Activated naive CD8-positive, alpha-beta T cell treated with anti-CD3 and anti-CD28 coated beads, Interleukin-2, amount 10 ng/mL, durations not matched to agents 7 days and 5 days (primary cell): ENCODE measurements around the gene COA6. TPM values are rescaled to one million over a fixed set of nuclear protein-coding genes. Genes with fewer than 3 reads are reported as not detected.
"Not testable (repeated sequence)": the region's sequence is repeated elsewhere in the genome, so short reads cannot be mapped to it uniquely, and the experiment has no call there.

Experiments
- ATAC-seq: fragments of 150-1000 bp; cut with Tn5 transposase; one replicate; pipeline ENCODE4 v1.10.0; 2021; ENCODE audit warnings: low read depth, moderate library complexity
- POLR2A ChIA-PET: fragments of 350-600 bp; sonication (Branson Sonifier 250); formaldehyde crosslinking; loops from one replicate; lab custom pipeline; 2021; ENCODE audit warnings: antibody characterized with exemption; lab: Charles Lee
- DNase-seq: peaks from one replicate; pipeline ENCODE4 v3.0.0; 2021
- H3K27ac Mint-ChIP-seq: one replicate; pipeline ENCODE4 v1.8.0; 2022; ENCODE audit warnings: mild to moderate bottlenecking, mixed read lengths
- H3K27me3 Mint-ChIP-seq: one replicate; pipeline ENCODE4 v1.8.0; 2022; ENCODE audit warnings: mild to moderate bottlenecking, moderate library complexity, mixed read lengths
- H3K36me3 Mint-ChIP-seq: one replicate; pipeline ENCODE4 v1.8.0; 2021; ENCODE audit warnings: mild to moderate bottlenecking, mixed read lengths
- H3K4me1 Mint-ChIP-seq: one replicate; pipeline ENCODE4 v1.8.0; 2021; ENCODE audit warnings: mixed read lengths
- H3K4me3 Mint-ChIP-seq: one replicate; pipeline ENCODE4 v1.8.0; 2022; ENCODE audit warnings: mild to moderate bottlenecking, moderate library complexity, mixed read lengths
- H3K9me3 Mint-ChIP-seq: one replicate; pipeline ENCODE4 v1.8.0; 2021; ENCODE audit warnings: mixed read lengths
- total RNA-seq, 2 experiments: library from RNA; stranded (reverse); gene quantifications; one replicate each; pipeline ENCODE4 v1.2.3, GENCODE V29; 2021

Gene COA6
- total RNA-seq, 2 experiments from 2014 or later = 27.6 to 32.0 TPM

DNA sequence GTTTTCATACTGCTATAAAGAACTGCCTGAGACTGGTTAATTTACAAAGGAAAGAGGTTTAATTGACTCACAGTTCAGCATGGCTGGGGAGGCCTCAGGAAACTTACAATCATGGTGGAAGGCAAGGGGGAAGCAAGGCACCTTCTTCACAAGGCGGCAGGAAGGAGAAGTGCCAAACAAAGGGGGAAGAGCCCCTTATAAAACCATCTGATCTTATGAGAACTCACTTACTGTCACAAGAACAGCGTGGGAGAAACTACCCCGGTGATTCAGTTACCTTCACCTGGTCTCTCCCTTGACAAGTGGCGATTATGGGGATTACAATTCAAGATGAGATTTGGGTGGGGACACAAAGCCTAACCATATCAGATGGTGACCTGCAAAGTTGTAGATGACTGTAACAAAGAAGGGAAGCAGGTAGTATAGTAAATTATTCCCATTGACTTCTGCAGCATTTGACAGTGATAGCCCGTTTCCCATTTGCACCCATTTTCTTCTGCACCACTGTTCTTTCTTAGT is 6.4 kb downstream of the COA6 start:
- H3K27me3 Mint-ChIP-seq, ATAC-seq, H3K4me3 Mint-ChIP-seq, H3K27ac Mint-ChIP-seq, POLR2A ChIA-PET, H3K9me3 Mint-ChIP-seq, DNase-seq: not testable (repeated sequence)
- peaks cover 53% of the 10 kb centered on the region for H3K36me3 Mint-ChIP-seq
- H3K4me1 Mint-ChIP-seq = peaks cover 23% of the 10 kb centered on the region

DNA sequence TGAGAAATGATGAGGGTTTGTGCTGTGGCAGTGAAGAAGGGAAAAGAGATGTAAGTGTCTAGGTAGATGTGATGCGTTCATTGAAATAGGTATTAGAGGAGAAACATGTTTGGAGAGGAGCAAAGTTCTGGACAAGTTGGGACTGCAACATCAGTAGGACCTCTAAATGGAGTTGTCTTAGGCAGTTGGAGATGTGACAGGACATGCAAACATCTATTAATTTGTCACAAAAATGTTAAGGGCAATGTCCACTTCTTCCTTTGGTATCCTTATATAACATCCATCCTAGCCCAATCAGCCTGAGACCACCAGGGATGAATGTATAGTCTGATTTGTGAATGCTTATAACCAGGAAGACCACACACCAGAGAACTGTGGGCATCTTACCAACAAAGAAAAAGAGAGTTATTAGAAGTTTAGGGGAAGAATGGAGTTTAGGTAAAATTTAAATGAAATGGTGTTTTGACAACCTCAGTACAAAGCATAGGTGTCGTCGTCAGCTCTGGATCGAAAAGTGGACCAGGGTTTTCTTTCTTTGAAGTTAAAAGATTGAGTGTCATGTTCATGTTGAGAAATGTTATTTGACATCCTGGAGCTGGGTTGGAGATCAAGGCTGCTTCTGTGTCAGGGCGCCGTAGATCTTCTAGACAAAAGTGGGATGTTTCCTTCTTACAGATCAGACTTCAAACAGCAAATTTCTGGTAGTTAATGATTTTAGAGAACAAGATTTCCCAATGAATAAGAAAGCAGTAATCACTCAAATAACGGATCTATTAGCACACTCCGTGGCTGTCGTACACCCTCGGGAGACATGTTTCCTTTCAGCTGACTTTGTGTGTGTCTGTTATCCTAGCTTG is 8.7 kb downstream of the COA6 start:
- no peaks in the 10 kb centered on the region for H3K27me3 Mint-ChIP-seq
- no peak for DNase-seq
- no peak overlapping the region for H3K4me3 Mint-ChIP-seq
- ATAC-seq = no peak
- no peak overlapping the region for H3K27ac Mint-ChIP-seq
- POLR2A ChIA-PET = no interaction called here
- peaks cover 8% of the 10 kb centered on the region for H3K9me3 Mint-ChIP-seq
- H3K4me1 Mint-ChIP-seq = peaks cover 10% of the 10 kb centered on the region
- H3K36me3 Mint-ChIP-seq = peaks cover 53% of the 10 kb centered on the region

DNA sequence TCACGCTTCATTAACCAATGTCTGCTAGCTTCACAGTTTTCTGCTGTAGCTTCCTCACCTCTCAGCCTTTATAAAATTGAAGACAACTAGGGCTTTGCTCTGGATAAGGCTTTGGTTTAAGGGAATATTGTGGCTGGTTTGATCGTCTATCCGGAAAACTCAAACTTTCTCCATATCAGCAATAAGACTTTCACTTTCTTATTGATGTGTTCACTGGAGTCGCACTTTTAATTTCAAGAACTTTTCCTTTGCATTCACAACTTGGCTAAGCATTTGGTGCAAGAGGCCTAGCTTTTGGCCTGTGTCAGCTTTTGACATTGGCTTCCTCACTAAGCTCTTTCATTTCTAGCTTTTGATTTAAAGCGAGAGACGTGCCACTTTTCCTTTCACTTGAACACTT is 12.9 kb downstream of the COA6 start:
- peaks cover 3% of the 10 kb centered on the region for H3K4me1 Mint-ChIP-seq
- H3K27me3 Mint-ChIP-seq = no peaks in the 10 kb centered on the region
- no peak for ATAC-seq
- no peaks in the 10 kb centered on the region for H3K9me3 Mint-ChIP-seq
- POLR2A ChIA-PET = no interaction called here
- no peak overlapping the region for H3K27ac Mint-ChIP-seq
- H3K36me3 Mint-ChIP-seq = peaks cover 29% of the 10 kb centered on the region
- DNase-seq = no peak
- no peak overlapping the region for H3K4me3 Mint-ChIP-seq

DNA sequence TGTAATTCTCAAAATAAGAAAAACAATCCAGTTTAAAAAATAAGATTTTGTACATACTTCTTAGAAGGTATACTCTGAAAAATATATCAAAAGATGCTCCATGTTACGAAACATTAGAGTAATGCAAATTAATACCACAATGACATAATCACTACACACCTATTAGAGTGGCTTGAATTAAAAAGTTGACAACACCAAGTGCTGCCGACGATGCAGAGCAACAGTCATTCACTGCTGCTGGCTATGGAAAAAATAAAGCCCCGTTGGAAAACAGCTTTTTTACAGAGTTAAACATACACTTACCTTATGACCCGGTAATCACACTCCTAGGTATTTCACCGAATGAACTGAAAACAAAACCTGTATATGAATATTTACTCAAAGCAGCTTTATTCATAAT is 14.8 kb downstream of the COA6 start:
- ATAC-seq = no peak
- Mint-ChIP-seq H3K4me3 (no peak overlapping the region), H3K27me3 (no peaks in the 10 kb centered on the region), H3K4me1 (peaks cover 2% of the 10 kb centered on the region), H3K9me3 (no peaks in the 10 kb centered on the region), H3K27ac (no peak overlapping the region), H3K36me3 (peaks cover 26% of the 10 kb centered on the region)
- DNase-seq = no peak
- POLR2A ChIA-PET = no interaction called here

DNA sequence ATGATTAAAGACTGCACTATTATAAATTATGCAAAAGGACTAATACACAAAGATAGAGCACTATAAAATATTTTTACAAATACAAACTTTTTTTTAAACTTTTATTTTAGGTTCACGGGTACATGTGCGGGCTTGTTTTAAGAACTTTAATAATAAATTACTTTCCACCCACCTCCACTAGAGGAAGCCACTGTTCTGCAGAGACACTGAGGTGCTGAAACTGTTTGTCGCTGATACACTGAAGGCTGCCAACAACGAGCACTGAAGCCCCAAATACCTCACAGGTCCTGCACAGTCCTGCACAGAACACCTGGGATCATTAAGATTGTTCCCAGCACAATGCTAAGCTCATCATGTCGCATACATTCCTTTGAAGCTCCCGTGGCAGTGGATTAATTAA is 19.9 kb downstream of the COA6 start:
- H3K27me3 Mint-ChIP-seq = no peaks in the 10 kb centered on the region
- POLR2A ChIA-PET = no interaction called here
- ATAC-seq (no peak), DNase-seq (no peak)
- no peaks in the 10 kb centered on the region for H3K9me3 Mint-ChIP-seq
- H3K27ac Mint-ChIP-seq = no peak overlapping the region
- H3K4me1 Mint-ChIP-seq = peaks cover 4% of the 10 kb centered on the region
- no peak overlapping the region for H3K4me3 Mint-ChIP-seq
- H3K36me3 Mint-ChIP-seq = peaks cover 18% of the 10 kb centered on the region

DNA sequence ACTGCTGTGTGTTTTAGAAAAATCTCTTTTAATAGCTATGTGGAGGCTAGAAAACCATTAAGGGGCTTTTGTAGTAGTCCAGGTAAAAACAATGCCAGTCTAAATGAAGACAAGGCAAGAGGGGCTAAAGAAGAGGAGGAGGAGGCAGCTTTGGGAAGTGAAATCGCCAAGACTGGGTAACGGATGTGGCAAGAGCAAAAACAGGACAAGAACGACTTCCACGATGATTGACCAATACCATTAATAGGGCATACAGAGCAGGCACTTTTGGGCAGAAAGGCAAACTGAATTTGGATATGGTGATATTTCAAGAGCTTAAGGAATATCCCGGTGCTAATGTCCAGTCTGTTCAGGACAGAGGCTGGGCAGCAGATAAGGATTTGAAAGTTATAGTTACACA is 22.0 kb downstream of the COA6 start:
- Mint-ChIP-seq H3K4me3 (no peak overlapping the region), H3K9me3 (no peaks in the 10 kb centered on the region), H3K27ac (peak overlapping the region; percentile 35), H3K4me1 (peaks cover 14% of the 10 kb centered on the region), H3K36me3 (peaks cover 14% of the 10 kb centered on the region), H3K27me3 (no peaks in the 10 kb centered on the region)
- no peak for DNase-seq
- ATAC-seq = no peak
- POLR2A ChIA-PET = interaction anchor here (0.5 kb wide), 1 partner anchor 19 kb away, joined by 3 read pairs; no protein-coding TSS in a partner anchor

DNA sequence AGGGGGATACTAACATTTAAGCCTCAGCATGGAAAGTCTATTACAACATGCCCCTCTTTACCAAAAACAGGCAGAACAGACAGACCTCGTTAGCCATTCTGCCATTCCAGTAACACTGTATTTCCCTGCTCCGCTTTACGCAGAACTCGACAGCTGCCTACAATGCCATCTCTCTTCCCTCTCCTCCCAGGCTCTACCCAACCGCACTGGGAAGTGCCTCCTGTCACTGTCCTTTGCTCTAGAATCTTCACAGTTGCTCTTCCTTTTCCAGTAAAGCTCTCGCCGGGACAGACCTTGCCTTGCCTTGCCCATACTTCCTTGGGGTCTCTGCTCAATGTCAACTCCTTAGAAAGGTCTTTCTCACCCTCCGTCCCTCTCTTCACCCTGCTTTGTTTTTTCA is 22.8 kb downstream of the COA6 start:
- DNase-seq (no peak), ATAC-seq (no peak)
- POLR2A ChIA-PET = no interaction called here
- Mint-ChIP-seq H3K36me3 (peaks cover 14% of the 10 kb centered on the region), H3K9me3 (no peaks in the 10 kb centered on the region), H3K4me1 (peaks cover 19% of the 10 kb centered on the region), H3K4me3 (no peak overlapping the region), H3K27me3 (no peaks in the 10 kb centered on the region), H3K27ac (no peak overlapping the region)

DNA sequence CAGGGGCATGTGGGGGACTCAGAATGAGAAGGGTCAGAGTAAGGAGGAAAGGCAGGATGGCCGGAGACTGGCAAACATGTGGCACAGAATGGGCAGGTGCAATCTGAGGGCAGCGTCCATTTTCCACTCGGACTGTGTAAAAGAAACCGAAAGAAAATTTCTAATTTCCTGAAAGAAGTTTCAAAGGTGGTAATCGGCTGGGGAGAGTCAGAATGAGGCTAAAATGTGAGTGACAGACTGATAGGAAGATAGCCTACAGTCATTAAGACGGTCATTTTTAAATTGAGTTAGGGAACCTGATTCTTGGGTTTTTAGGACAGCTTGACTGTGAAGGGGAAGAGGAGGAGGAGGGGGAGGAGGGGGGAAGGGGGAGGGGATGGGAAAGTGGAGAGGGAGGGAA is 23.6 kb downstream of the COA6 start:
- peaks cover 11% of the 10 kb centered on the region for H3K36me3 Mint-ChIP-seq
- DNase-seq = no peak
- no peak overlapping the region for H3K4me3 Mint-ChIP-seq
- POLR2A ChIA-PET = no interaction called here
- peaks cover 26% of the 10 kb centered on the region for H3K4me1 Mint-ChIP-seq
- H3K27ac Mint-ChIP-seq = peak overlapping the region; percentile 62
- ATAC-seq = no peak
- H3K27me3 Mint-ChIP-seq = no peaks in the 10 kb centered on the region
- H3K9me3 Mint-ChIP-seq = no peaks in the 10 kb centered on the region

DNA sequence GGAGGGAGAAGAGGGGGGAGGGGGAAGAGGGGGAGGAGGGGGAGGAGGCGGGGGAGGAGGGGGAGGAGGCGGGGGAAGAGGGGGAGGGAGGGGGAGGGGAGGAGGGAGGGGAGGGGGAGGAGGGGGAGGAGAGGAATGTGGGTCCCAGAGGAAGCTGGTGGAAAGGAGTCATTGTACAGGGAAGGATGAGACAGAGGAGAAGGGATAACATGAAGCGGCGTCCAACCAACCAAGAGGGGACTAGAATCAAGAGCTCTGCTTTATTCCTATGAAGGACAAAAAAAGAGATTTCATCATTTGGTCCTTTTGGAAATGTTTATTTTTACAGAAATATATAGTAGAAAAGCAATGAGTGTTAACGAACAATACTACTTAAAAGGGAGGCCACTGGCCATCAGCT is 24.5 kb downstream of the COA6 start:
- Mint-ChIP-seq H3K9me3 (no peaks in the 10 kb centered on the region), H3K27ac (no peak overlapping the region), H3K27me3 (no peaks in the 10 kb centered on the region), H3K4me1 (peaks cover 29% of the 10 kb centered on the region), H3K4me3 (no peak overlapping the region), H3K36me3 (peaks cover 10% of the 10 kb centered on the region)
- DNase-seq (no peak), ATAC-seq (no peak)
- POLR2A ChIA-PET = interaction anchor here (0.6 kb wide), 2 partner anchors 331 to 992 kb away, joined by 3 read pairs; no protein-coding TSS in a partner anchor

DNA sequence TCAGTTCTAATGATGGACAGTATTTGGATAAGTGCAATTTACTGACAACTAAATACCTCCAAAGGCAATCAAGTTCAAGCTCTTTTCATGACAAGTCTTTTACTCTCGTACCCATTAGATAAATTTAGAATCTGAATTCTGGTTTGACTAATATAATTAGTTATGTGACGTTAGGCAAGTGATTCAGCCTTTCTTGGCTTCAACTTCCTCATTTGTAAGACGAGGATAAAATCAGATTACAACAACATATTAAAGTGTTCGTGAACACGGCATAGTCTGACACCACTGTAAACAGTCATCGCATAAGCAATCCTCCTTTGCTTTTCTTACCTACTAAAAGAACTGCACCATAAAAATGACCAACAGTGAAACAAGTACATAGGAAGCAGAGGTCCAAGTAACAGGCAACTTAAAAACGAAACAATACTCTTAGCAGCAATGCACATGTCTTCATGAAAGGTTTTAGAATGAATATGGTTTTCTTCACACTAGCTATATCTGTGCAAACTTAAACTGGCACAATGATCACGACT is 25.7 kb downstream of the COA6 start:
- Mint-ChIP-seq H3K36me3 (peaks cover 15% of the 10 kb centered on the region), H3K27me3 (no peaks in the 10 kb centered on the region), H3K4me3 (peak overlapping the region; percentile 59), H3K27ac (peak overlapping the region; percentile 54), H3K4me1 (peaks cover 29% of the 10 kb centered on the region), H3K9me3 (no peaks in the 10 kb centered on the region)
- POLR2A ChIA-PET = interaction anchor here (0.6 kb wide), 1 partner anchor 704 kb away, joined by 4 read pairs; no protein-coding TSS in a partner anchor
- no peak for ATAC-seq
- no peak for DNase-seq

DNA sequence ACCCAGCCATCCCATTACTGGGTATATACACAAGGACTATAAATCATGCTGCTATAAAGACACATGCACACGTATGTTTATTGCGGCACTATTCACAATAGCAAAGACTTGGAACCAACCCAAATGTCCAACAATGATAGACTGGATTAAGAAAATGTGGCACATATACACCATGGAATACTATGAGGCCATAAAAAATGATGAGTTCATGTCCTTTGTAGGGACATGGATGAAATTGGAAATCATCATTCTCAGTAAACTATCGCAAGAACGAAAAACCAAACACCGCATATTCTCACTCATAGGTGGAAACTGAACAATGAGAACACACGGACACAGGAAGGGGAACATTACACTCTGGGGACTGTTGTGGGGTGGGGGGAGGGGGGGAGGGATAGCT is 26.3 kb downstream of the COA6 start:
- H3K4me3 Mint-ChIP-seq, DNase-seq, H3K27me3 Mint-ChIP-seq, ATAC-seq, H3K9me3 Mint-ChIP-seq: not testable (repeated sequence)
- Mint-ChIP-seq H3K27ac (peak overlapping the region; percentile 59), H3K36me3 (peaks cover 12% of the 10 kb centered on the region), H3K4me1 (peaks cover 29% of the 10 kb centered on the region)
- POLR2A ChIA-PET = interaction anchor here (0.6 kb wide), 1 partner anchor 703 kb away, joined by 4 read pairs; no protein-coding TSS in a partner anchor

DNA sequence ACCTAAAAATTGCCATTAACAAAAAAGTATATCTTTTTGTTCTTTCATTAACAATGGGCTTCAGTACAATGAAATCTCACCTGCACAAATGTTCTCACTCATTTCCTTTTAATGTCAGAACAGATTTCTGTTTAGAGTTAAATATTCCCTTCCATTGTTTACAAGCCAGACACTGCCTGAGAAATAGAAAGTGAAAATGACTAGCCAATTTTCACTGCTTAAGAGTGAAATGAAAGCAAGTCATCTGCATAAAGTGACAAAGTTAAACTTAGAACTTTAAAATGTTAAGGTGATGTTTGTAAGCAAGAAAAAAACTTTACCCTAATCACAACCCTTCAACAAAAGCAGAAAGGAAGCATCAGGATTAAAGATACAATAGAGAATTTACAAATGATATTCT is 27.5 kb downstream of the COA6 start:
- POLR2A ChIA-PET = no interaction called here

DNA sequence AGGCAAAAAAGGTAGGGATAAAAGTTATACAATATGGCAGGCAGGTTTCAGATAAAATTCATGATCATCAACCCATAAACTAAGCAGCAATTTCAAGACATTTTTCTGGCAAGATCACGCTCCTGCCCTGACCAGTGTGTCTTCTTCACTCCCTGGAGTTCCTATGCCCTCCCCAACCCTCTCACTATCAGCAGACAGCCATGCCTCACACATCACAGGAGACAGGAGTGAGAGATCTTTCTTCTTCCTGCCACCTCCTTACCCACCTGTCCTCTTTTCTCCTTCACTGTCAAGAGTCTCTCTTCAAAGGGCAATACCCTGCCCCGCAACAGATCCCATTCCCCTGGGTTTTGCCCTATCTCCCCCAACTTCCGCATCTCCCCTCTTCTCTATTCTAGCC is 28.4 kb downstream of the COA6 start:
- peaks cover 10% of the 10 kb centered on the region for H3K36me3 Mint-ChIP-seq
- ATAC-seq = no peak
- peak overlapping the region; percentile 83 for H3K27ac Mint-ChIP-seq
- H3K9me3 Mint-ChIP-seq = no peaks in the 10 kb centered on the region
- H3K27me3 Mint-ChIP-seq = no peaks in the 10 kb centered on the region
- POLR2A ChIA-PET = no interaction called here
- H3K4me1 Mint-ChIP-seq = peaks cover 28% of the 10 kb centered on the region
- peak overlapping the region; percentile 71 for H3K4me3 Mint-ChIP-seq
- DNase-seq = no peak

More for the DNA sequence above, 27.5 kb downstream of the COA6 start:
- no peaks in the 10 kb centered on the region for H3K27me3 Mint-ChIP-seq
- H3K9me3 Mint-ChIP-seq = no peaks in the 10 kb centered on the region
- peaks cover 29% of the 10 kb centered on the region for H3K4me1 Mint-ChIP-seq
- DNase-seq = no peak
- peak overlapping the region; percentile 83 for H3K27ac Mint-ChIP-seq
- peaks cover 11% of the 10 kb centered on the region for H3K36me3 Mint-ChIP-seq
- peak overlapping the region; percentile 71 for H3K4me3 Mint-ChIP-seq
- peak; percentile 78 for ATAC-seq

DNA sequence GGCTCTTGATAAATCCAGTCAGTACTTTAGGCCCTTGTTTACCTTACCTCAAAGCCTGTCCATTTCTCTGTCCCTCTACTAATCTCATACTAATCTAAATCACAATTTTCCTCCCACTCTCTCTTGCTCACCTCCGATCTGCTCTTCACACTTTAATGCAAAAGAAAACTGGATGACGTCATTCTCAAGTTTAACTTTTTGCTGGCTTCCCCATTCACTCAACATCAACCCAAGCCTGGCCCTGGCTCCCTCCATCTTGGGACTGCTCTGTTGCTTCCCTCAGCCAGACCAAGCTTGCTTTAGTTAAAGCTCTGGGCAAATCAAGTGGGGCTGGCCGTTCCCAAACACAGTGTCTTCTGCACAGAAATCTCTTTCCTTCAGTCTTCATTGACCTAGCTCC is 29.7 kb downstream of the COA6 start:
- peak overlapping the region; percentile 9 for H3K27ac Mint-ChIP-seq
- ATAC-seq = no peak
- peaks cover 9% of the 10 kb centered on the region for H3K36me3 Mint-ChIP-seq
- H3K9me3 Mint-ChIP-seq = no peaks in the 10 kb centered on the region
- peaks cover 25% of the 10 kb centered on the region for H3K4me1 Mint-ChIP-seq
- no peak overlapping the region for H3K4me3 Mint-ChIP-seq
- H3K27me3 Mint-ChIP-seq = no peaks in the 10 kb centered on the region
- POLR2A ChIA-PET = no interaction called here
- DNase-seq = no peak
